ENCODE results near the gene GRIP2.
A peak's percentile ranks its signal among the peaks of the same experiment; 100 is the strongest.

Gene GRIP2

GRCh38 chr3:14448756-14449727 lies 91.1 kb downstream of the GRIP2 start:
- DNase-seq = no peak

- no peak for DNase-seq
Measured at GRCh38 chr3:14448063-14448462, 92.1 kb downstream of the GRIP2 start.

- DNase-seq = no peak
Measured at GRCh38 chr3:14446988-14447570, 93.1 kb downstream of the GRIP2 start.

GRCh38 chr3:14445773-14446172 lies 94.4 kb downstream of the GRIP2 start:
- DNase-seq = no peak

- no peak for DNase-seq
Measured at GRCh38 chr3:14444380-14444779, 95.8 kb downstream of the GRIP2 start.

- DNase-seq = no peak
Measured at GRCh38 chr3:14441920-14442300, 98.2 kb downstream of the GRIP2 start.

GRCh38 chr3:14441240-14441919 lies 98.8 kb downstream of the GRIP2 start:
- DNase-seq = no peak

GRCh38 chr3:14440531-14441239 lies 99.5 kb downstream of the GRIP2 start:
- peak; percentile 71 for DNase-seq

- DNase-seq = peak; percentile 65
Measured at GRCh38 chr3:14440168-14440518, 100.0 kb downstream of the GRIP2 start.

- DNase-seq = peak; percentile 94
Measured at GRCh38 chr3:14439501-14440167, 100.5 kb downstream of the GRIP2 start.
